GM12873 (cell line): ENCODE results near the gene EFNA5.

Source experiments
- CTCF ChIP-seq: IDR thresholded peaks from 2 replicates; pipeline ENCODE4 v1.5.1; 2012; ENCODE audit warnings: low read depth, mild to moderate bottlenecking, moderate library complexity, low read length, control low read depth; ENCODE audit not compliant: insufficient read depth; ENCODE audit errors: missing control alignments

EFNA5 gene

DNA sequence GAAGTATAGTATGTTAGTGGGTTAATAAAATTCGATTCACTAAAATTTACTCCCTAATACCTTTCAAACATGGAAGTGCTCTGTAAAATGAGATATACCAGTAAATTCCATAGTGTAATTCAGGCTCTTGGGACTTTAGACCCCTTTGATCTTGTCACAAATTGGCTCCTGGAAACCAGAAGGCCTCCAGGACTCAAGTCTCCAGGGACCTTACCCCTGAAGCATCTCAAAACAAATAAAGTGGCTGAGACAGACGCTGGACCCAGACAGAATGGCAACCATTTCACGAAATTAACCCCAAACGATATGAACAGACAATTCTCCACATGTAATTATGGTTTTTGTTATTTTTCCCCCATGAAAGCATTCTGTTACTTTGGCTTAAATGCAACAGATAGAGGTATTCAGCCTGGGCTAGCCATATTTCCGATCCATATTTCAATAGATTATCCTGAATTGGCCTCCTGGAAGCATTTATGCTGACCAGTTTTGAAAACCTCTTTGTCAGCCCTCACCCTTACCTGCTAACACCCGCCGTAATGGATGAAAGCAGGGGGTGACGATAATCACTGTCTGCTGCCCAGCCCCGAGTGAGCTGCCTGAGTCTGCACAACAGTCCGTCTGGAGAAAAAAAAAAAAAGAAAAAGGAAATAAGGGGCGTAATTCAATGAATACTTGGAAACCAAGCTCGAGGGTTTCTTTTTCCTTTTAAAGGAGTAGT, 34.1 kb upstream of the EFNA5 start:
- TF ChIP-seq CTCF = no peak

GRCh38 chr5:107700481-107700880, 29.7 kb upstream of the EFNA5 start:
- no peak for TF ChIP-seq CTCF

DNA sequence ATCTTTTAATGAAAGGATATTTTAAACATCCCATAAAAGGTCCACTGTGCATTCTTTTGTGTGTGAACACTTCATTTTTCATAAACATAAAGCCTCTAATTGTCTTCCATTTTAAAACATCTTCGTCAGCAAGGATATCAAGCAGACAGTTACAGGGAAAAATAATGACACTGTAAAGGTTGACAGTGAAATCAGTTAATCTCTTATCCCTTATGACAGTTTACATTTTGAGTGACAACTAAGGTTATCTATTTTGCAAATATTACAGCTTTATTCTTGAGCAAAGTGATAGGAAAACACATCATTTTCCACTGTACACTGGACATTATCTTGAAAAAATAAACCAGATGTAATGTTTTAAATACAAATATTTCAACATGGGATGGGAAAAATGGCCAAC, 28.7 kb upstream of the EFNA5 start:
- TF ChIP-seq CTCF = no peak

DNA sequence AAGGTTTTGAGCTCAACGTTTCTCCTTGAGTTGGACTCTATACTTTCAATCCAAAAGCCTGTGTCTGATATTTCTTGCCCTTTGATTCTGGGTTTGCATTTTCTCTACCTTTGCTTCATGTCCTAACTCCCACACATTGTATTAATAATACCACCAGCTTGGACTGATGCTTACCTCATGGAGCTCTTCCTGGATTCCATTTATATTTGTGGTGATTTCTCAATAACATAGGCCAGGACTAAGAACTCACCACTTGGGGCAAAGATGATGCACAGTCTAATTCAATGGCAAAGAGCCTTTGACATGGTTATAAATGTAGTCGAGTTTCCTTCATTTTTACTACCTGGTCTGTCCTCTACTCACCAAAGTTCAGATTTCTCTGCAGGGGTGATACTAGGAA, 27.5 kb upstream of the EFNA5 start:
- TF ChIP-seq CTCF = no peak

GRCh38 chr5:107696498-107696897, 25.8 kb upstream of the EFNA5 start:
- TF ChIP-seq CTCF = no peak

DNA sequence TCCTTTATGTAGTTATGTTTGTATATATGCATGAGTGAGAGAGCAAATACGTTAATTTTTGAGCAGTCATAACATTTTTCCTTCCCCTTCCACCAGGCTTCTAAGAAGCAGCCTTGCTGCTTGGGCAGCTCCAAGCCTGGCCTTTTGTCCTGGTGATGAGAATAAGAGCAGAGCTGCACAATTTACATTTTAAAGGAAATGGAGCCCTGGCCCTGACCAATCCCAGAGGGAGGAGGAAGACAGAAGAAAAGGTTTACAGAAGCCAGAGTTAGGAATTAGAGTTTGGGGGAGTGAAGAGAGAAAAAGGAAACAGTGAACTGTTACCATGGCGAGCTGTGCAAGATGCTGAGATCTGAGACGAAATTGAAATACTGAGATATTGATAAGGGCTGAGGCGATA, 25.3 kb upstream of the EFNA5 start:
- TF ChIP-seq CTCF = no peak

- TF ChIP-seq CTCF = no peak
These were observed 17.2 kb upstream of the EFNA5 start for GRCh38 chr5:107687937-107688336.

DNA sequence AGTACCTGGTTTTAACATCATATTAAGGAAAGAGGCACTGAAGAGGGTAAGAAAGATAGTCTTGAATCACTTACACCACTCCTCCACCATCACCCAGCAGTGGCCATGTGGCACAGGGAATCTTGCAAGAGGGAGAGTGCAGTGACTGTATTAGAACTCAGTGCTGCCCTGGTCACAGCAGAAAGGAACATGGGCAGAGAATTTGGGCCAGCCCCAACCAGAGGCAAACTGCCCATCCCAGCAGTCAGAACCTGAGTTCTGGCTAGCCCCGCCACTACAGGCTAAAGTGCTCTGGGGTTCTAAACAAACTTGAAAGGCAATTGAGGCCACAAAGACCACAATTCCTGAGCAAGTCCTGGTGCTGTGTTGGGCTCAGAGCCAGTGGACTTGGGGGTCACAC, 16.7 kb upstream of the EFNA5 start:
- no peak for TF ChIP-seq CTCF
